Measurements from ENCODE around the gene MANSC1.

Gene MANSC1

GRCh38 chr12:12349711-12350665 lies at the start of gene MANSC1:
Gene MANSC1 (minus strand): TSS chr12:12350242. CDS start chr12:12343314, 6,928 bp downstream.
- DNase-seq (ENCODE audit: low read depth): peak; percentile 41

- no peak for DNase-seq (ENCODE audit: low read depth)
Observed at GRCh38 chr12:12399161-12399560, 49.1 kb upstream of the MANSC1 start.

- no peak for DNase-seq (ENCODE audit: low read depth)
Observed at GRCh38 chr12:12398026-12398859, 48.2 kb upstream of the MANSC1 start.

GRCh38 chr12:12397184-12397583 lies 47.1 kb upstream of the MANSC1 start:
- DNase-seq (ENCODE audit: low read depth): no peak

- DNase-seq (ENCODE audit: low read depth): no peak
Observed at GRCh38 chr12:12396694-12397093, 46.7 kb upstream of the MANSC1 start.

- DNase-seq (ENCODE audit: low read depth): no peak
Observed at GRCh38 chr12:12393171-12393570, 43.1 kb upstream of the MANSC1 start.

- no peak for DNase-seq (ENCODE audit: low read depth)
Observed at GRCh38 chr12:12392413-12392812, 42.4 kb upstream of the MANSC1 start.

GRCh38 chr12:12387501-12387900 lies 37.5 kb upstream of the MANSC1 start:
- DNase-seq (ENCODE audit: low read depth): no peak

GRCh38 chr12:12384571-12385340 lies 34.7 kb upstream of the MANSC1 start:
- peak; percentile 43 for DNase-seq (ENCODE audit: low read depth)

GRCh38 chr12:12381982-12382381 lies 31.9 kb upstream of the MANSC1 start:
- DNase-seq (ENCODE audit: low read depth): no peak

- no peak for DNase-seq (ENCODE audit: low read depth)
Observed at GRCh38 chr12:12380949-12381593, 31.0 kb upstream of the MANSC1 start.

- DNase-seq (ENCODE audit: low read depth): no peak
Observed at GRCh38 chr12:12379831-12380730, 30.0 kb upstream of the MANSC1 start.

- DNase-seq (ENCODE audit: low read depth): no peak
Observed at GRCh38 chr12:12378616-12379015, 28.6 kb upstream of the MANSC1 start.

GRCh38 chr12:12376646-12377448 lies 26.8 kb upstream of the MANSC1 start:
- no peak for DNase-seq (ENCODE audit: low read depth)

GRCh38 chr12:12372946-12373722 lies 23.1 kb upstream of the MANSC1 start:
- no peak for DNase-seq (ENCODE audit: low read depth)

GRCh38 chr12:12367482-12367998 lies 17.5 kb upstream of the MANSC1 start:
- DNase-seq (ENCODE audit: low read depth): no peak

GRCh38 chr12:12366701-12367481 lies 16.8 kb upstream of the MANSC1 start:
- no peak for DNase-seq (ENCODE audit: low read depth)

- DNase-seq (ENCODE audit: low read depth): no peak
Observed at GRCh38 chr12:12365931-12366431, 15.9 kb upstream of the MANSC1 start.

Data from activated T-cell treated with anti-CD3 and anti-CD28 coated beads for 48 hours (primary cell).